GM19023 (cell line): ENCODE data around the gene GSTA2.
"Not testable (repeated sequence)": the region's sequence is repeated elsewhere in the genome, so short reads cannot be mapped to it uniquely, and the experiment has no call there.

Experiments used
- ATAC-seq: cut with Tn5 transposase; IDR thresholded peaks from one replicate; pipeline ENCODE4 v1.9.1; 2021; ENCODE audit warnings: mild to moderate bottlenecking, moderate library complexity; ENCODE audit not compliant: unreplicated experiment

Gene GSTA2

GRCh38 chr6:52763322-52763916 is at the start of gene GSTA2:
GSTA2 (minus strand) TSS chr6:52763475; CDS start chr6:52757947, 5,528 bp downstream.
- ATAC-seq = not testable (repeated sequence)

DNA sequence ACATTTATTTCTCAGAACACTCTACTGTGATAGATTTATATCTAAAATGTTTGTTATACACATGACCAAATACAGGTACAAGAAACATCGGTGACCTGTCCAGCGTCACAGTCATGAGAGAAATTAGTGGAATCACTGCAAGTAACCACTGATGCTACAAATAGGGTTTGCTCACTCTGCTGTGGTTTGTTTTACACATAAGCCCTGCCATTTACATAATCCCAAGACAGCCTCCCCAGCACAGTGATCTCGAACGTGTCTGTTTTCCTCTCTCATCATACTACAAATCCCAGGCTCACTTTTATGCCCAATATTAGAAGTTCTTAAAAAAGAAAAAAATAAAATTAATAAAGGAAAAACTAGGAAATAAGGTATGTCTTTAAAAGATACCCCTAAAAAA is 46.5 kb upstream of the GSTA2 start:
- ATAC-seq = not testable (repeated sequence)

- ATAC-seq = no peak
Observed at GRCh38 chr6:52808660-52809059, 45.4 kb upstream of the GSTA2 start.

DNA sequence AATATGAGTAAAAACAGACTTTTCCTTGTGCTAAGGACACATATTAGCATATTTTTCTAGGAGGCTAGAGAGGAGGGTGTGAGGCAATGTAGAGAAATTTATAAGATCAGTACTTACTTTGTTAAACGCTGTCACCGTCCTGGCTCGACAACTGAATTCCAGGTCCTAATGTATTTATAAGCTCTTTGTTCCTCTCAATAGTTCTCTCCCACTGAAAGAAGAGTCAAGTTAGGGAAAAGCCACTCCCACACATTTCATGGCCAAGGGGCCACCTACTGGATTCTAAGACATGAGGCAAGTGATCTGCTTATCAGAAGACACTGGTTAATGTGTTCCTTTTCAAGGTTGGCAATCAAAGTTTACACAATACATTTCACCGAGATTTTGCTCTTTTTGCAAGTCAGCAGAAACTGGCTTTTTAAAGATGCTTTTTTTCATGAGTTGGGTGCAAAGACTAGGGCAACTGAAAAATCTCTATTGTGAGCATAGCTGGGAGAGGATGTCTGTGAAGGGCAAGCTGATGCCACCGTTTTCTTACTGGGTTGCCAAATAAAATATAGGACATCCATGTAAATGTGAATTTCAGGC is 40.5 kb upstream of the GSTA2 start, which contains the start of gene GSTA1:
Gene GSTA1 (minus strand): TSS at position 149 of the 588 bp plus-strand sequence. CDS start 4,549 bp downstream, outside the sequence.
- ATAC-seq = not testable (repeated sequence)

DNA sequence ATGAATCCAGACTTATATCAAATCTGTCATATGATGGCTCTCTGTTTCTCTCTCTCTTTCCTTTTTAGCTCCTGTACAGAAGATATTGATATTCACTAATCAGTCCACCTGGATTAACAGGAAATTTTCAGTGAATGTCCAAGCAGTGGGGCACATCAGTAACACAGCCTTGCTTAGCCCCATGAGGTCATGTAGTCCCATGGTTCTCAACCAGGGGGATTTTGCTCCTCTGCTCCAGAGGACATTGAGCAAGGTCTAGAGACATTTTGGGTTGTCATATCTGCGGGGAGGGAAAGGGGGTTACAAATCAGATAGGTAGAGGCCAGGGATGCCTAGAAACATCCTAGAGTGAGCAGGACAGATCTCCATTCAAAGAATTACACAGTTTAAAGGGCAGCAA is 39.5 kb upstream of the GSTA2 start:
- no peak for ATAC-seq

GRCh38 chr6:52801188-52801841 is 38.0 kb upstream of the GSTA2 start:
- ATAC-seq = no peak

DNA sequence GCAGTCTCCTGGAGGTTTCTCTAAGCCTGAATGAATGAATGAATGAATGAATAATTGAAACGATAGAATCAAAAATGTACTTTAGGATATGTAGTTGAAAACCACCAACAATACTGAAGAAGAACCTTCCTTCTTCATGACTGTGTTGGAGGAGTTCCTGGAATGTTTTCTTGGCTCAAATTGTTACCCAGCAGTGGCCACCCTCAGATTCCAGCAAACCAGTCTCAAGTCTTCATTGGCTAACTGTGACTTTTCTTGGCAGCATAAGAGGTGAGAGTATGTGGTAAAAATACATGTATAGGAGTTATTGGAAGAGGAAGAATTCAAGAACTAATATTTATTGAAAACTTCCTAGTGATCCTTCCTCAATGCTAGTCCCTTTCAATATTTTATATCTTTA is 36.0 kb upstream of the GSTA2 start:
- ATAC-seq = not testable (repeated sequence)

DNA sequence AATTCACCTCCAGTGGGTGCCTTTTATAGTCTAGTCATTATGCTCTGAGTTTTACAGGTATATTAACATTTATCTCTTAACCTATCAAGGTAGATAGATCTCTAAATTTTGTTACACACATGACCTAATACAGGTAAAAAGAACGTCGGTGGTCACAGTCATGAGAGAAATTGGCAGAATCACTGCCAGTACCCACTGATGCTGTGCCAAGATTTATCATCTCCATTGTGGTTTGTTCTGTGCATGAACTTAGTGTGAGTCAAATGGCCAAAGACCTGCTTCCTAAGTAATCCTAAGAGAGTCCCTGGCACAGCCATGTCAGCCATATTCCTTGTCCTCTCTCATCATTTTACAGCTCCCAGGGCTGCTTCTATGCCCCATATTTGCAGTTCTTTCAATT is 31.1 kb upstream of the GSTA2 start:
- not testable (repeated sequence) for ATAC-seq

DNA sequence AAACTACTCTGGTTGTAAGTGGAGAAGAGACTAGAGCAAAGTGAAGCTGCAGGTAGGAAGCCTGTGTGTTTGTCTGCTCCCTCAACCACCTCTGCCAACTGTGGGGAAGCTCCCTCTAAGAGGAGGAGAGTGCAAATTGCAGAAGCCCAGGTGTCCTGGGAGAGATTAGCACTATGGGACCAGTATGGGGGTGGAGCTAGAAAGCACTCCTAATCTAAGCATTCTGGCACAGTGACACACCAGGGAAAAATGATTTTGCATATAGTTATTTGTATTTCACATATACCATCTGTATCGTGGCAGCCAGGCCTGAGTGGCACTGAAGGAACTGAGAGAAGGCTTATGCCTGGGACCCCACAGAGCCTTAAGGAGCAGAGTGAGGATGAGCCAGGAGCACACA is 27.6 kb upstream of the GSTA2 start:
- ATAC-seq = no peak

- ATAC-seq = not testable (repeated sequence)
Observed at GRCh38 chr6:52789658-52790057, 26.4 kb upstream of the GSTA2 start.

- ATAC-seq = no peak
Observed at GRCh38 chr6:52788478-52788877, 25.2 kb upstream of the GSTA2 start.

DNA sequence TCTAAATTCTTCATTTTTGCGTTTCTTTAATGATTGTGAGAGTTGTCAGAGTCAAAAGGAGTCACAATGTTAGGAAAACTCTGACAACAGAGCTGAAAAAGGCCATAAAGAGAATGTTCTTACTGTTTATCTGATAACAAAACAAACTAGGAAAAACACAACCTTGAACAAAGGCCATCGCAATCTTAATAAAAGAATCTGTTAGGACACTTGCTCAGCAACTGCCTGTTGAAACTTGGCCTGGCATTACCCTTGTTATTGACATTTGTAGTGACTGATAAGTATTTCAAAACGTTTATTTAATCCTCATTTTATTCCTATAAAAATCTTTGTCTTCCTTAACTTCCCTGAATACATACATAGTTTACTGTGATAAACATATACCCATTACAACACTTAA is 24.6 kb upstream of the GSTA2 start:
- ATAC-seq = no peak

DNA sequence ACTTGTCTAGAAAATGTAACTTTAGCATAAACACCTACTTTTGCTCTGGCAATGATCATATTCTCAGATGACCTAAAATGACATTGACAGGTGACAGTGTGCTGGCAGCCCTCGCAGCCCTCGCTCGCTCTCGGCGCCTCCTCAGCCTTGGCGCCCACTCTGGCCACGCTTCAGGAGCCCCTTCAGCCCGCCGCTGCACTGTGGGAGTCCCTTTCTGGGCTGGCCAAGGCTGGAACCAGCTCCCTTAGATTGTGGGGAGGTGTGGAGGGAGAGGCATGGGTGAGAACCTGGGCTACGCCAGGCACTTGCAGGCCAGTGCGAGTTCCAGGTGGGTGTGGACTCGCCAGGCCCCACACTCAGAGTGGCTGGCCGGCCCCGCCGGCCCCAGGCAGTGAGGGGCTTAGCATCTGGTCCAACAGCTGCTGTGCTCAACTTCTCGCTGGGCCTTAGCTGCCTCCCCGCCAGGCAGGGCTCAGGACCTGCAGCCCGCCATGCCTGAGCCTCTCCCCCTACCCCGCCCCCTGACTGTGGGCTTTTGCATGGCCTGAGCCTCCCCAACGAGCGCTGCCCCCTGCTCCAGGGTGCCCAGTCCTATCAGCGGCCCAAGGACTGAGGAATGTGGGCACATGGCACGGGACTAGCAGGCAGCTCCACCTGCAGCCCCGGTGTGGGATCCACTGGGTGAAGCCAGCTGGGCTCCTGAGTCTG is 23.1 kb upstream of the GSTA2 start:
- no peak for ATAC-seq

- ATAC-seq = not testable (repeated sequence)
Observed at GRCh38 chr6:52782696-52783274, 19.5 kb upstream of the GSTA2 start.

DNA sequence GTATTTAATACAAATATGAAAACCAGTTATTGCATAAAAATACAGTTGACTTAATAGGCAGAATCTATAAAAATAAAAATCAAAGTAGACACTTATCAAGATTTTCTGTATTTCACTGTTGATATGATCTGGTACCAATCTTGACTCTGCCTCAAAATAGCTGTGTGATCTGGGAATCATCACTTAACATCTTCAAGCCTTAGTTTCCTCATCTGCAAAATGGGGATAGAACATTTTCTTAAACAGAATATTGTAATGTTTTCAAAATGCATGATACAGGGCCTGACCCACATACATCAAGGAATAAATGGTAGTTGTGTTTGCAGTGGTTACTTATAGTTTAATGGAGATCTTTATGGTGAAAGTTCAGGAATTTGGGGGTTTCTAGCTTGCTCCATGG is 18.9 kb upstream of the GSTA2 start:
- ATAC-seq = not testable (repeated sequence)

DNA sequence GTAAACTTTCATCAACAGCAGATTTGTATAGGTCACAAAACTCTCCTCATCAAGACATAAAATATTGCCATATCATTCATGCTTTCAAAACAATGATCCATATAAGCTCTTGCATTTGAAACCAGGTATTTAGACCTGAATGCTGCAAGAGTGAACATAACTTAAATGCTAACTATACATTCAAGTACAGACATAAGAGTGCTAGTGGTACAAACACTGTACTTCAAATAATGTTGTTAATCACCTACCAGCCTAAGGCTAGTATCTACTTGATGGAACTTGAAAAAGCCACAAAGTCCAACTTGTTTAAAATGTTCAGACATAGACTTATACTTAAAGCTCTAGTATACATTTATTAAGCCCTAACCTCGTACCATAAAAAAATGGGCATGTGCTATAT is 16.0 kb upstream of the GSTA2 start:
- no peak for ATAC-seq

DNA sequence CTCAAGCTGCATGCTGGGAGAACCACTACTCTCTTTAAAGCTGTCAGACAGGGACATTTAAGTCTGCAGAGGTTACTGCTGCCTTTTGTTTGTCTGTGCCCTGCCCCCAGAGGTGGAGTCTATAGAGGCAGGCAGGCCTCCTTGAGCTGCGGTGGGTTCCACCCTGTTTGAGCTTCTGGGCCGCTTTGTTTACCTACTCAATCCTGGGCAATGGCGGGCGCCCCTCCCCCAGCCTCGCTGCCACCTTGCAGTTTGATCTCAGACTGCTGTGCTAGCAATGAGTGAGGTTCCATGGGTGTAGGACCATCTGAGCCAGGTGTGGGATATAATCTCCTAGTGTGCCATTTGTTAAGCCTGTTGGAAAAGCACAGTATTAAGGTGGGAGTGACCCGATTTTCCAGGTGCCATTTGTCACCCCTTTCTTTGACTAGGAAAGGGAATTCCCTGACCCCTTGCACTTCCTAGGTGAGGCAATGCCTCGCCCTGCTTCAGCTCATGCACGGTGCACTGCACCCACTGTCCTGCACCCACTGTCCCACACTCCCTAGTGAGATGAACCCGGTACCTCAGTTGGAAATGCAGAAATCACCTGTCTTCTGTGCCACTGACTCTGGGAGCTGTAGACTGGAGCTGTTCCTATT is 13.6 kb upstream of the GSTA2 start:
- not testable (repeated sequence) for ATAC-seq

DNA sequence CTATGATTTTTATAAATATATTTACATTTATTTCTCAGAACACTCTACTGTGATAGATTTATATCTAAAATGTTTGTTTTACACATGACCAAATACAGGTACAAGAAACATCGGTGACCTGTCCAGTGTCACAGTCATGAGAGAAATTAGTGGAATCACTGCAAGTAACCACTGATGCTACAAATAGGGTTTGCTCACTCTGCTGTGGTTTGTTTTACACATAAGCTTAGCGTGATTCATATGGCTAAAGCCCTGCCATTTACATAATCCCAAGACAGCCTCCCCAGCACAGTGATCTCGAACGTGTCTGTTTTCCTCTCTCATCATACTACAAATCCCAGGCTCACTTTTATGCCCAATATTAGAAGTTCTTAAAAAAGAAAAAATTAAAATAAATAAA is 6.1 kb upstream of the GSTA2 start:
- not testable (repeated sequence) for ATAC-seq

GRCh38 chr6:52767658-52768057 is 4.4 kb upstream of the GSTA2 start:
- ATAC-seq = not testable (repeated sequence)

DNA sequence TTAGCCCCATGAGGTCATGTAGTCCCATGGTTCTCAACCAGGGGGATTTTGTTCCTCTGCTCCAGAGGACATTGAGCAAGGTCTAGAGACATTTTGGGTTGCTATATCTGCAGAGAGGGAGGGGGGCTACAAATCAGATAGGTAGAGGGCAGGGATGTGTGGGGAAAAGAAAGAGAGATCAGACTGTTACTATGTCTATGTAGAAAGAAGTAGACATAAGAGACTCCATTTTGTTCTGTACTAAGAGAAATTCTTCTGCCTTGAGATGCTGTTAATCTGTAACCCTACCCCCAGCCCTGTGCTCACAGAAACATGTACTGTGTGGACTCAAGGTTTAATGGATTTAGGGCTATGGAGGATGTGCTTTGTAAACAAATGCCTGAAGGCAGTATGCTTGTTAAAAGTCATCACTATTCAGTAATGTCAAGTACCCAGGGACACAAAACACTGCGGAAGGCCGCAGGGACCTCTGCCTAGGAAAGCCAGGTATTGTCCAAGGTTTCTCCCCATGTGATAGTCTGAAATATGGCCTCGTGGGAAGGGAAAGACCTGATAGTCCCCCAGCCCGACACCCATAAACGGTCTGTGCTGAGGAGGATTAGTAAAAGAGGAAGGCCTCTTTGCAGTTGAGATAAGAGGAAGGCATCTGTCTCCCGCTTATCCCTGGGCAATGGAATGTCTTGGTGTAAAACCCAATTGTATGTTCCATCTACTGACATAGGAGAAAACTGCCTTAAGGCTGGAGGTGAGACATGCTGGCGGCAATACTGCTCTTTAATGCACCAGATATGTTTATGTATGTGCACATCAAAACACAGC is 1.4 kb downstream of the GSTA2 start:
- ATAC-seq = not testable (repeated sequence)
